Measurements from ENCODE around the gene GRM8. TPM values are rescaled to one million over a fixed set of nuclear protein-coding genes. Genes with fewer than 3 reads are reported as not detected.

Gene GRM8
- total and polyA plus RNA-seq, 9 of the 15 experiments (the other 6 are each of a cell fraction or from before 2014, with no cell fraction given): 0.13 TPM; not detected in 7

DNA sequence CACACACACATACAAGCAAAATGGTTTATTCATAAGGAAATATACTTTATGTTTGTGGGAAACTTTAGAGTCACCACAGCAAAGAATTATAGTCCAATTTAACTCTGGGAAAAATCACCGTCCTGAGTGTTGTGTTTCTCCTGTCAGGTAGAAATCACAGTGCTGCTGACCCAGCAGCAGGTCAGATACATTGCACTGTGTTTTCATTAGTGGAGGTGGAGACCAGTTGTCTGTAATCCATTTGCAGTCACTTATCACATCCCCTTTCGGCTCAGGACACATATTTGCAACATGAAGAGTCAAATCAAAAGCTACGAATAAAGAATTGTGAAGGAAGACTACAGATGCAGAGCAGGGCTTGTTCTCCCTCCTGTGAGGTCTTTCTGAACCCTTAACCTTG is 799.6 kb downstream of the GRM8 start:
- Histone ChIP-seq H3K27ac (ENCODE audit: extremely low read depth, low read depth, low read length) (no peak overlapping the region), H3K79me2 (ENCODE audit: control insufficient read depth, insufficient read depth, low read length) (no peaks in the 10 kb centered on the region), H3K36me3 (ENCODE audit: control insufficient read depth, insufficient read depth, low read length) (no peaks in the 10 kb centered on the region), H3K4me1 (replicated peaks in 1 of 2; ENCODE audit: control insufficient read depth in 2 of 2, insufficient read depth in 2 of 2, low read length in 2 of 2) (no peaks in the 10 kb centered on the region), H4K20me1 (replicated peaks; ENCODE audit: control insufficient read depth, insufficient read depth, low read length) (no peaks in the 10 kb centered on the region), H3K4me2 (ENCODE audit: insufficient read depth, low read length) (no peak overlapping the region), H3K9me3 (replicated peaks; ENCODE audit: control insufficient read depth, insufficient read depth, low read depth, low read length) (0 out of 2 replicates have a peak, but pooled peaks cover 2% of the 10 kb centered on the region), H3K27me3 (ENCODE audit: control insufficient read depth in 2 of 2, insufficient read depth in 2 of 2, low read length in 2 of 2) (no peaks in the 10 kb centered on the region), H3K9me1 (ENCODE audit: control insufficient read depth, insufficient read depth, low read length) (no peaks in the 10 kb centered on the region), H3K4me3 (no peak overlapping the region), H2AFZ (ENCODE audit: low read depth, low read length) (no peak overlapping the region), H3K9ac (ENCODE audit: insufficient read depth in 1 of 2, low read depth in 2 of 2, low read length in 2 of 2) (no peak overlapping the region)
- intact Hi-C loops (cut with micrococcal nuclease) (no loop called here), in situ Hi-C loops (cut with MboI) (no loop called here)
- CTCF ChIA-PET (ENCODE audit: low intra/inter-chr PET ratio): no interaction called here
- DNase-seq (ENCODE audit: extremely low read depth in 1 of 4, low spot score in 3 of 4) (no peak), ATAC-seq (no peak), FAIRE-seq (no peak)
- POLR2A ChIA-PET: no interaction called here
- WGBS (ENCODE audit: insufficient coverage, low coverage, missing lambda C conversion rate): 0% methylated on average over 3 of the region's 3 CpGs
- no TSS peak for BruUV-seq (replicated peaks)
- TF ChIP-seq CSDE1 (IDR thresholded peaks at IDR 0.05): no peak
- TF ChIP-seq, protein P1, sequence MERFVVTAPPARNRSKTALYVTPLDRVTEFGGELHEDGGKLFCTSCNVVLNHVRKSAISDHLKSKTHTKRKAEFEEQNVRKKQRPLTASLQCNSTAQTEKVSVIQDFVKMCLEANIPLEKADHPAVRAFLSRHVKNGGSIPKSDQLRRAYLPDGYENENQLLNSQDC (CRISPR knock-in tag; IDR thresholded peaks at IDR 0.05): no peak
- TF ChIP-seq, protein P2, sequence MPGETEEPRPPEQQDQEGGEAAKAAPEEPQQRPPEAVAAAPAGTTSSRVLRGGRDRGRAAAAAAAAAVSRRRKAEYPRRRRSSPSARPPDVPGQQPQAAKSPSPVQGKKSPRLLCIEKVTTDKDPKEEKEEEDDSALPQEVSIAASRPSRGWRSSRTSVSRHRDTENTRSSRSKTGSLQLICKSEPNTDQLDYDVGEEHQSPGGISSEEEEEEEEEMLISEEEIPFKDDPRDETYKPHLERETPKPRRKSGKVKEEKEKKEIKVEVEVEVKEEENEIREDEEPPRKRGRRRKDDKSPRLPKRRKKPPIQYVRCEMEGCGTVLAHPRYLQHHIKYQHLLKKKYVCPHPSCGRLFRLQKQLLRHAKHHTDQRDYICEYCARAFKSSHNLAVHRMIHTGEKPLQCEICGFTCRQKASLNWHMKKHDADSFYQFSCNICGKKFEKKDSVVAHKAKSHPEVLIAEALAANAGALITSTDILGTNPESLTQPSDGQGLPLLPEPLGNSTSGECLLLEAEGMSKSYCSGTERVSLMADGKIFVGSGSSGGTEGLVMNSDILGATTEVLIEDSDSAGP (CRISPR knock-in tag; IDR thresholded peaks at IDR 0.05): no peak
- TF ChIP-seq, protein P3, sequence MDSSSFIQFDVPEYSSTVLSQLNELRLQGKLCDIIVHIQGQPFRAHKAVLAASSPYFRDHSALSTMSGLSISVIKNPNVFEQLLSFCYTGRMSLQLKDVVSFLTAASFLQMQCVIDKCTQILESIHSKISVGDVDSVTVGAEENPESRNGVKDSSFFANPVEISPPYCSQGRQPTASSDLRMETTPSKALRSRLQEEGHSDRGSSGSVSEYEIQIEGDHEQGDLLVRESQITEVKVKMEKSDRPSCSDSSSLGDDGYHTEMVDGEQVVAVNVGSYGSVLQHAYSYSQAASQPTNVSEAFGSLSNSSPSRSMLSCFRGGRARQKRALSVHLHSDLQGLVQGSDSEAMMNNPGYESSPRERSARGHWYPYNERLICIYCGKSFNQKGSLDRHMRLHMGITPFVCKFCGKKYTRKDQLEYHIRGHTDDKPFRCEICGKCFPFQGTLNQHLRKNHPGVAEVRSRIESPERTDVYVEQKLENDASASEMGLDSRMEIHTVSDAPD (CRISPR knock-in tag; IDR thresholded peaks at IDR 0.05): no peak
- no peak for TF ChIP-seq L3MBTL2 (IDR thresholded peaks at IDR 0.05)
- no peak for TF ChIP-seq ZNF12 (CRISPR knock-in tag; IDR thresholded peaks at IDR 0.05)
- no peak for TF ChIP-seq HNRNPH1 (optimal IDR thresholded peaks at IDR 0.05; ENCODE audit: low read depth, low read length)
- TF ChIP-seq, protein P4, sequence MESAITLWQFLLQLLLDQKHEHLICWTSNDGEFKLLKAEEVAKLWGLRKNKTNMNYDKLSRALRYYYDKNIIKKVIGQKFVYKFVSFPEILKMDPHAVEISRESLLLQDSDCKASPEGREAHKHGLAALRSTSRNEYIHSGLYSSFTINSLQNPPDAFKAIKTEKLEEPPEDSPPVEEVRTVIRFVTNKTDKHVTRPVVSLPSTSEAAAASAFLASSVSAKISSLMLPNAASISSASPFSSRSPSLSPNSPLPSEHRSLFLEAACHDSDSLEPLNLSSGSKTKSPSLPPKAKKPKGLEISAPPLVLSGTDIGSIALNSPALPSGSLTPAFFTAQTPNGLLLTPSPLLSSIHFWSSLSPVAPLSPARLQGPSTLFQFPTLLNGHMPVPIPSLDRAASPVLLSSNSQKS (CRISPR knock-in tag; IDR thresholded peaks at IDR 0.05): no peak
- no peak for TF ChIP-seq ZZZ3 (IDR thresholded peaks at IDR 0.05)
- no peak for TF ChIP-seq RNF2 (IDR thresholded peaks at IDR 0.05)
- TF ChIP-seq CTBP1 (IDR thresholded peaks at IDR 0.05; ENCODE audit: borderline replicate concordance): no peak
- TF ChIP-seq, protein P5, sequence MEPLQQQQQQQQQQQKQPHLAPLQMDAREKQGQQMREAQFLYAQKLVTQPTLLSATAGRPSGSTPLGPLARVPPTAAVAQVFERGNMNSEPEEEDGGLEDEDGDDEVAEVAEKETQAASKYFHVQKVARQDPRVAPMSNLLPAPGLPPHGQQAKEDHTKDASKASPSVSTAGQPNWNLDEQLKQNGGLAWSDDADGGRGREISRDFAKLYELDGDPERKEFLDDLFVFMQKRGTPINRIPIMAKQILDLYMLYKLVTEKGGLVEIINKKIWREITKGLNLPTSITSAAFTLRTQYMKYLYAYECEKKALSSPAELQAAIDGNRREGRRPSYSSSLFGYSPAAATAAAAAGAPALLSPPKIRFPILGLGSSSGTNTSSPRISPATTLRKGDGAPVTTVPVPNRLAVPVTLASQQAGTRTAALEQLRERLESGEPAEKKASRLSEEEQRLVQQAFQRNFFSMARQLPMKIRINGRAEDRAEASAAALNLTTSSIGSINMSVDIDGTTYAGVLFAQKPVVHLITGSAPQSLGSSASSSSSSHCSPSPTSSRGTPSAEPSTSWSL (CRISPR knock-in tag; IDR thresholded peaks at IDR 0.05; ENCODE audit: borderline replicate concordance): no peak
- no peak for TF ChIP-seq ZNF398 (CRISPR knock-in tag; IDR thresholded peaks at IDR 0.05)
- TF ChIP-seq THAP7 (CRISPR knock-in tag; IDR thresholded peaks at IDR 0.05): no peak
- TF ChIP-seq FOXA3 (CRISPR knock-in tag; conservative IDR thresholded peaks at IDR 0.05 in 1 of 2, IDR thresholded peaks at IDR 0.05 in 1 of 2): no peak

All from K562 (cell line).